H9 (cell line): ENCODE data around the gene EGFR. TPM values are rescaled to one million over a fixed set of nuclear protein-coding genes. Genes with fewer than 3 reads are reported as not detected.

Source experiments
- DNase-seq: peaks from one replicate; pipeline ENCODE4 v3.0.0-alpha.2; 2017
- H2AFZ ChIP-seq: one replicate; pipeline ENCODE4 v1.6.1; 2013; ENCODE audit warnings: mild to moderate bottlenecking, low read length, control low read depth, moderate library complexity
- H2AK5ac ChIP-seq: 2 replicates; pipeline ENCODE4 v1.6.1; 2013; ENCODE audit warnings: low read length, control low read depth, mixed read lengths; ENCODE audit not compliant: insufficient read length
- H2BK120ac ChIP-seq: one replicate; pipeline ENCODE4 v1.6.1; 2013; ENCODE audit warnings: low read depth, mild to moderate bottlenecking, low read length, control low read depth, inconsistent platforms; ENCODE audit not compliant: poor library complexity, severe bottlenecking
- H2BK12ac ChIP-seq: 2 replicates; pipeline ENCODE4 v1.6.1; 2013; ENCODE audit warnings: low read length, control low read depth, mixed read lengths, low read depth; ENCODE audit not compliant: insufficient read length
- H2BK15ac ChIP-seq: 2 replicates; pipeline ENCODE4 v1.6.1; 2013; ENCODE audit warnings: low read depth, low read length, control low read depth
- H2BK20ac ChIP-seq: one replicate; pipeline ENCODE4 v1.6.1; 2013; ENCODE audit warnings: low read depth, mild to moderate bottlenecking, low read length, control low read depth, inconsistent platforms; ENCODE audit not compliant: poor library complexity, severe bottlenecking
- H2BK5ac ChIP-seq: 2 replicates; pipeline ENCODE4 v1.6.1; 2013; ENCODE audit warnings: low read length, control low read depth, mixed read lengths; ENCODE audit not compliant: insufficient read length
- H3K14ac ChIP-seq: 2 replicates; pipeline ENCODE4 v1.6.1; 2013; ENCODE audit warnings: low read length, control low read depth; ENCODE audit not compliant: insufficient read depth
- H3K18ac ChIP-seq: 2 replicates; pipeline ENCODE4 v1.6.1; 2013; ENCODE audit warnings: low read depth, mild to moderate bottlenecking, mixed read lengths, low read length, control low read depth; ENCODE audit not compliant: insufficient read length
- H3K23ac ChIP-seq: 2 replicates; pipeline ENCODE4 v1.6.1; 2013; ENCODE audit warnings: low read length, control low read depth, mixed read lengths, low read depth; ENCODE audit not compliant: insufficient read length
- H3K23me2 ChIP-seq: 2 replicates; pipeline ENCODE4 v1.6.1; 2013; ENCODE audit warnings: low read depth, mild to moderate bottlenecking, mixed read lengths, low read length, control low read depth; ENCODE audit not compliant: insufficient read length, poor library complexity, severe bottlenecking
- H3K27ac ChIP-seq: 2 replicates; pipeline ENCODE4 v1.5.1; 2013; ENCODE audit warnings: low read length, control low read depth, mixed read lengths, low read depth; ENCODE audit not compliant: insufficient read length
- H3K27me3 ChIP-seq: 2 replicates; pipeline ENCODE4 v1.6.1; 2013; ENCODE audit warnings: low read length, control low read depth, inconsistent platforms; ENCODE audit not compliant: insufficient read depth
- H3K4ac ChIP-seq: 2 replicates; pipeline ENCODE4 v1.6.1; 2013; ENCODE audit warnings: low read depth, mild to moderate bottlenecking, control low read depth, inconsistent platforms, low read length, moderate library complexity
- H3K4me1 ChIP-seq: 2 replicates; pipeline ENCODE4 v1.6.1; 2013; ENCODE audit warnings: low read length, control low read depth, inconsistent platforms; ENCODE audit not compliant: insufficient read depth
- H3K4me2 ChIP-seq: 2 replicates; pipeline ENCODE4 v1.6.1; 2013; ENCODE audit warnings: low read length, control low read depth, mixed read lengths; ENCODE audit not compliant: insufficient read length, insufficient read depth
- H3K56ac ChIP-seq: 2 replicates; pipeline ENCODE4 v1.6.1; 2013; ENCODE audit warnings: low read depth, mild to moderate bottlenecking, mixed read lengths, low read length, control low read depth; ENCODE audit not compliant: insufficient read length
- H3K79me1 ChIP-seq: 2 replicates; pipeline ENCODE4 v1.6.1; 2013; ENCODE audit warnings: low read depth, mild to moderate bottlenecking, moderate library complexity, low read length, control low read depth, inconsistent platforms; ENCODE audit not compliant: insufficient read depth, poor library complexity, severe bottlenecking
- H3K79me2 ChIP-seq: 2 replicates; pipeline ENCODE4 v1.6.1; 2013; ENCODE audit warnings: low read length, control low read depth, inconsistent platforms; ENCODE audit not compliant: insufficient read depth
- H3K9ac ChIP-seq: 2 replicates; pipeline ENCODE4 v1.6.1; 2013; ENCODE audit warnings: low read length, control low read depth, mixed read lengths; ENCODE audit not compliant: insufficient read length; ENCODE audit errors: extremely low read depth
- H3K9me3 ChIP-seq: one replicate; pipeline ENCODE4 v1.6.1; 2013; ENCODE audit warnings: low read depth, low read length, inconsistent platforms; ENCODE audit not compliant: control insufficient read depth
- H3T11ph ChIP-seq: one replicate; pipeline ENCODE4 v1.6.1; 2013; ENCODE audit warnings: mild to moderate bottlenecking, low read length, control low read depth, inconsistent platforms
- H4K20me1 ChIP-seq: one replicate; pipeline ENCODE4 v1.6.1; 2013; ENCODE audit not compliant: control insufficient read depth, insufficient read length, insufficient read depth
- H4K5ac ChIP-seq: 2 replicates; pipeline ENCODE4 v1.6.1; 2013; ENCODE audit warnings: low read depth, mild to moderate bottlenecking, mixed read lengths, low read length, control low read depth; ENCODE audit not compliant: insufficient read length
- H4K8ac ChIP-seq: replicated peaks from 2 replicates; pipeline ENCODE4 v1.6.1; 2013; ENCODE audit warnings: low read length, control low read depth, mixed read lengths, low read depth; ENCODE audit not compliant: insufficient read length
- H4K91ac ChIP-seq: 2 replicates; pipeline ENCODE4 v1.6.1; 2013; ENCODE audit warnings: low read depth, mild to moderate bottlenecking, moderate library complexity, mixed read lengths, low read length, control low read depth; ENCODE audit not compliant: insufficient read length
- H3K27ac Mint-ChIP-seq, 3 experiments: 2 replicates in 2 of 3; 3 replicates in 1 of 3; pipeline ENCODE4 v1.8.0; 2020 to 2021; ENCODE audit warnings: mixed read lengths in 3 of 3, mild to moderate bottlenecking in 1 of 3, moderate library complexity in 1 of 3
- H3K27me3 Mint-ChIP-seq: 2 replicates; pipeline ENCODE4 v1.8.0; 2021; ENCODE audit warnings: low read depth, mild to moderate bottlenecking, moderate library complexity, mixed read lengths
- H3K36me3 Mint-ChIP-seq, 3 experiments: 2 replicates in 2 of 3; 3 replicates in 1 of 3; pipeline ENCODE4 v1.8.0; 2020 to 2021; ENCODE audit warnings: low read depth in 3 of 3, mixed read lengths in 3 of 3; ENCODE audit not compliant: insufficient read depth in 1 of 3
- H3K4me1 Mint-ChIP-seq, 2 experiments: 2 replicates each; pipeline ENCODE4 v1.8.0; 2020; ENCODE audit warnings: mixed read lengths in 2 of 2
- H3K4me3 Mint-ChIP-seq, 2 experiments: 2 replicates in 1 of 2; 3 replicates in 1 of 2; pipeline ENCODE4 v1.8.0; 2020 to 2021; ENCODE audit warnings: mild to moderate bottlenecking in 2 of 2, mixed read lengths in 2 of 2, moderate library complexity in 1 of 2
- H3K9me3 Mint-ChIP-seq, 2 experiments: 2 replicates in 1 of 2; 3 replicates in 1 of 2; pipeline ENCODE4 v1.8.0; 2020; ENCODE audit warnings: mild to moderate bottlenecking in 2 of 2, mixed read lengths in 2 of 2, moderate library complexity in 1 of 2
- WGBS: extraction: QIAGEN DNeasy Blood & Tissue Kit; methylation state at CpG from one replicate; pipeline ENCODE4 v1.1.7; 2013; ENCODE audit warnings: missing lambda C conversion rate, low lambda C conversion rate, mixed read lengths; ENCODE audit not compliant: insufficient read length; ENCODE audit errors: extremely low coverage; 5-methylcytosine and 5-hydroxymethylcytosine counted together
- total RNA-seq: library from RNA; stranded (reverse); gene quantifications from 2 replicates; pipeline ENCODE4 v1.2.1, GENCODE V29; 2021
- TF ChIP-seq, protein P1 (sequence below): fragments of 200-600 bp; sonication (generic); conservative IDR thresholded peaks from 3 replicates; pipeline ENCODE4 v1.8.0; 2021; ENCODE audit warnings: antibody characterized with exemption, mild to moderate bottlenecking

Gene EGFR
- total RNA-seq, 1 experiment from 2014 or later: 3.3 TPM

GRCh38 chr7:55088107-55088506 is 69.3 kb downstream of the EGFR start:
- H3K56ac ChIP-seq: no peak overlapping the region
- H3K4me1 ChIP-seq: peaks cover 2% of the 10 kb centered on the region; the same call in 1 of the 2 replicates
- H3K27me3 Mint-ChIP-seq: no peaks in the 10 kb centered on the region
- H2BK20ac ChIP-seq: no peak overlapping the region
- H2AK5ac ChIP-seq: no peak overlapping the region
- no peak overlapping the region for H3K18ac ChIP-seq
- TF ChIP-seq, protein P1, sequence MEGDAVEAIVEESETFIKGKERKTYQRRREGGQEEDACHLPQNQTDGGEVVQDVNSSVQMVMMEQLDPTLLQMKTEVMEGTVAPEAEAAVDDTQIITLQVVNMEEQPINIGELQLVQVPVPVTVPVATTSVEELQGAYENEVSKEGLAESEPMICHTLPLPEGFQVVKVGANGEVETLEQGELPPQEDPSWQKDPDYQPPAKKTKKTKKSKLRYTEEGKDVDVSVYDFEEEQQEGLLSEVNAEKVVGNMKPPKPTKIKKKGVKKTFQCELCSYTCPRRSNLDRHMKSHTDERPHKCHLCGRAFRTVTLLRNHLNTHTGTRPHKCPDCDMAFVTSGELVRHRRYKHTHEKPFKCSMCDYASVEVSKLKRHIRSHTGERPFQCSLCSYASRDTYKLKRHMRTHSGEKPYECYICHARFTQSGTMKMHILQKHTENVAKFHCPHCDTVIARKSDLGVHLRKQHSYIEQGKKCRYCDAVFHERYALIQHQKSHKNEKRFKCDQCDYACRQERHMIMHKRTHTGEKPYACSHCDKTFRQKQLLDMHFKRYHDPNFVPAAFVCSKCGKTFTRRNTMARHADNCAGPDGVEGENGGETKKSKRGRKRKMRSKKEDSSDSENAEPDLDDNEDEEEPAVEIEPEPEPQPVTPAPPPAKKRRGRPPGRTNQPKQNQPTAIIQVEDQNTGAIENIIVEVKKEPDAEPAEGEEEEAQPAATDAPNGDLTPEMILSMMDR: no peak
- H3K27ac ChIP-seq: no peak overlapping the region
- H3K79me1 ChIP-seq: no peaks in the 10 kb centered on the region
- H3K27ac Mint-ChIP-seq: no peak overlapping the region; a peak in 1 of 7 replicates
- H2BK120ac ChIP-seq: no peak overlapping the region
- H3K23ac ChIP-seq: no peak overlapping the region
- no peak overlapping the region for H4K8ac ChIP-seq
- no peaks in the 10 kb centered on the region for H3K9me3 ChIP-seq
- no peak overlapping the region for H3K9ac ChIP-seq
- no peaks in the 10 kb centered on the region for H4K20me1 ChIP-seq
- no peaks in the 10 kb centered on the region for H3K79me2 ChIP-seq
- H3K4me3 Mint-ChIP-seq: no peak overlapping the region
- no peak overlapping the region for H2AFZ ChIP-seq
- H2BK5ac ChIP-seq: no peak overlapping the region
- H3T11ph ChIP-seq: no peak overlapping the region
- H3K4ac ChIP-seq: no peak overlapping the region
- H2BK15ac ChIP-seq: no peak overlapping the region
- H3K14ac ChIP-seq: no peak overlapping the region
- no peak overlapping the region for H3K4me2 ChIP-seq
- no peak overlapping the region for H4K91ac ChIP-seq
- no peaks in the 10 kb centered on the region for H3K36me3 Mint-ChIP-seq
- no peak overlapping the region for H4K5ac ChIP-seq
- no peaks in the 10 kb centered on the region for H3K9me3 Mint-ChIP-seq
- peaks cover 17 to 21% of the 10 kb centered on the region in 2 experiments for H3K4me1 Mint-ChIP-seq
- no peak overlapping the region for H2BK12ac ChIP-seq
- H3K27me3 ChIP-seq: no peaks in the 10 kb centered on the region
- WGBS: no CpG with 5 or more reads among the region's 6 CpGs
- DNase-seq: no peak
- no peaks in the 10 kb centered on the region for H3K23me2 ChIP-seq
